Glutamatergic neuron (in vitro differentiated cells): ENCODE measurements around the gene NABP2. TPM values are rescaled to one million over a fixed set of nuclear protein-coding genes. Genes with fewer than 3 reads are reported as not detected.
A peak's percentile ranks its signal among the peaks of the same experiment; 100 is the strongest.

Experiments used
- DNase-seq: peaks from one replicate; pipeline ENCODE4 v3.0.0; 2022
- H3K27ac Mint-ChIP-seq: one replicate; pipeline ENCODE4 v1.8.0; 2020; ENCODE audit warnings: mild to moderate bottlenecking, mixed read lengths, inconsistent platforms; ENCODE audit not compliant: unreplicated experiment
- H3K27me3 Mint-ChIP-seq: one replicate; pipeline ENCODE4 v1.8.0; 2020; ENCODE audit warnings: mild to moderate bottlenecking, moderate library complexity, mixed read lengths, inconsistent platforms; ENCODE audit not compliant: unreplicated experiment
- H3K36me3 Mint-ChIP-seq: one replicate; pipeline ENCODE4 v1.8.0; 2020; ENCODE audit warnings: mild to moderate bottlenecking, mixed read lengths, inconsistent platforms; ENCODE audit not compliant: unreplicated experiment
- H3K4me1 Mint-ChIP-seq: one replicate; pipeline ENCODE4 v1.8.0; 2020; ENCODE audit warnings: mild to moderate bottlenecking, low read depth, mixed read lengths, inconsistent platforms; ENCODE audit not compliant: unreplicated experiment
- H3K4me3 Mint-ChIP-seq: one replicate; pipeline ENCODE4 v1.8.0; 2020; ENCODE audit warnings: mild to moderate bottlenecking, mixed read lengths, inconsistent platforms; ENCODE audit not compliant: unreplicated experiment
- H3K9me3 Mint-ChIP-seq: one replicate; pipeline ENCODE4 v1.8.0; 2020; ENCODE audit warnings: mild to moderate bottlenecking, moderate library complexity, mixed read lengths, inconsistent platforms; ENCODE audit not compliant: unreplicated experiment
- total RNA-seq: library from RNA; stranded (reverse); fragmentation: NEBNext Ultra II Directional; extraction: Animal tissue kit (Norgen Biotek cat#: 25700); gene quantifications from one replicate; pipeline ENCODE4 v1.2.1, GENCODE V29; 2021; ENCODE audit not compliant: unreplicated experiment
- TF ChIP-seq, protein P1 (sequence below): fragments of 200-600 bp; sonication (generic); IDR thresholded peaks from one replicate; pipeline ENCODE4 v1.5.0; 2021; ENCODE audit not compliant: partially characterized antibody, unreplicated experiment

The NABP2 gene
- total RNA-seq, 1 donor from 2014 or later: 42.6 TPM

DNA sequence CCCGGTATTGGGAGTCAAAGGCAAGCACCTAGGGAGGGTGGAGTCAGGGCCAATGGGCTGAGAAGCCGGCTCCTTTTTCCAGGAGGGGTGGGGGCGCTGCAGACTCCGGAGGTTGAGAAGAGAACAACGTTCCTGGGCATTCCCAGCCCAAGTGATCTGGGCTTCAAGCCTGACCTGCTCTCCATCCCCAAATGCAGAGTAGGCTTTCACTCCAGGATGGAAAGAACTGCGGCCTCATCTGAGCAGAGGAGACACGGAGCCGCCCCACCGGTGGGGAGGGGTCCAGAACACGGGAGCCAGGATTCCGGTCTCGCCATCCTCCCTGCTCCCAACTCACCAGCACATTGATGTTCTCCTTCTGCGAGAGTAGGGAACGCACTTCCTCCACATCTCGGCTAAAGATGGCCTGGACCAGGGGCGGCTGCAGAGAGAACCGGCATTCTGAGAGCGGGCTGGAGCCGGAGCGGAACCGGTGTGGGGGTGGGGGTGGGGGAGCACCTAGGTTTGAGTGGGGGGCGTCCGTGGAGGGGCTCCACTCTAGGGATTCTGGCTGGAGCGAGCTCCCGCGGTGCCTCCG is 33.4 kb downstream of the NABP2 start:
- DNase-seq: peak; percentile 65
- Mint-ChIP-seq H3K9me3 (peaks cover 2% of the 10 kb centered on the region), H3K4me3 (peak overlapping the region; percentile 92), H3K36me3 (no peaks in the 10 kb centered on the region), H3K27me3 (peaks cover 2% of the 10 kb centered on the region), H3K4me1 (peaks cover 5% of the 10 kb centered on the region), H3K27ac (peak overlapping the region; percentile 79)
- TF ChIP-seq, protein P1, sequence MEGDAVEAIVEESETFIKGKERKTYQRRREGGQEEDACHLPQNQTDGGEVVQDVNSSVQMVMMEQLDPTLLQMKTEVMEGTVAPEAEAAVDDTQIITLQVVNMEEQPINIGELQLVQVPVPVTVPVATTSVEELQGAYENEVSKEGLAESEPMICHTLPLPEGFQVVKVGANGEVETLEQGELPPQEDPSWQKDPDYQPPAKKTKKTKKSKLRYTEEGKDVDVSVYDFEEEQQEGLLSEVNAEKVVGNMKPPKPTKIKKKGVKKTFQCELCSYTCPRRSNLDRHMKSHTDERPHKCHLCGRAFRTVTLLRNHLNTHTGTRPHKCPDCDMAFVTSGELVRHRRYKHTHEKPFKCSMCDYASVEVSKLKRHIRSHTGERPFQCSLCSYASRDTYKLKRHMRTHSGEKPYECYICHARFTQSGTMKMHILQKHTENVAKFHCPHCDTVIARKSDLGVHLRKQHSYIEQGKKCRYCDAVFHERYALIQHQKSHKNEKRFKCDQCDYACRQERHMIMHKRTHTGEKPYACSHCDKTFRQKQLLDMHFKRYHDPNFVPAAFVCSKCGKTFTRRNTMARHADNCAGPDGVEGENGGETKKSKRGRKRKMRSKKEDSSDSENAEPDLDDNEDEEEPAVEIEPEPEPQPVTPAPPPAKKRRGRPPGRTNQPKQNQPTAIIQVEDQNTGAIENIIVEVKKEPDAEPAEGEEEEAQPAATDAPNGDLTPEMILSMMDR: no peak

DNA sequence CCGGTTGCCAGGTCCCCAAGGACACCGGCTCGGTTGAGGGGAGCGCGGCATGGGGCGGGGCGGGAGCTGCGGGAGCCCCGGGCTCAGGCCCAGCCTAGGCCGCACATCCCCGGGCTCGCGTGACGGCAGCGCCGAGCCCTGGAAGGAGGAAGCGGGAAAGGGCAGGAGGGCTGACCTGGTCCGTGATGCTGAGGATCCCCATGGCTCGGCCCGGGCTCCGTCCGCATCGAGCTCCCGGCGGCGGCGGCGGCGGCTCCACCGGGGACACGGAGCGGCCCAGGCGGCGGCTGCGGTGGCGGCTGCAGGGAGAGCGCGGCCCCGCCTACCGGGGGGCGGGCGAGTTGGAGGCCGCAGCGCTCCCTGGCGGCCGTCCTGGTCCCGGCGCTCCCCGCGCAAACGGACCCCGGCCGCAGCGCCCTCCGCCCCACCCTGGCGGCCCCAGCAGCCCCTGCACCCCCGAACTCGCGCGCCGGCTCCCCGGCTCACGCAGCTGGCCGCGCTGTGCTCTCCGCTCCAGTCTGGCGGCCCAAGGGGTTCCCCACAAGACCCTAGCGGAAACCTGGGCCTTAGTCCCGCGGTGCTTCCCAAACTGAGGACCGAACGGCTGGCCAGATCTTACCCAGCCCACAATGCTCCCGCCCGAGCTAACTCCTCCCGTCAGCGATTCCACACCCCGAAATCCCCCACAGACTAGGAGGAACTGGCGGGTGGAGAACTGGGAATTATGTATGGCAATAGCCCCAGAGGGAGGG is 34.1 kb downstream of the NABP2 start, which contains the start of gene ANKRD52:
ANKRD52 (minus strand) TSS at position 317 of the 752 bp plus-strand sequence; CDS start at position 202, 115 bp downstream.
- H3K36me3 Mint-ChIP-seq: no peaks in the 10 kb centered on the region
- TF ChIP-seq, protein P1: peak; percentile 74
- H3K4me1 Mint-ChIP-seq: peaks cover 5% of the 10 kb centered on the region
- peak within 1 kb of the TSS; percentile 93 for H3K27ac Mint-ChIP-seq
- peaks cover 2% of the 10 kb centered on the region for H3K27me3 Mint-ChIP-seq
- H3K4me3 Mint-ChIP-seq: peak within 1 kb of the TSS; percentile 95
- peaks cover 2% of the 10 kb centered on the region for H3K9me3 Mint-ChIP-seq
- peak; percentile 83 for DNase-seq

GRCh38 chr12:56258820-56259183 is 34.7 kb downstream of the NABP2 start:
- Mint-ChIP-seq H3K27ac (peak overlapping the region; percentile 93), H3K36me3 (no peaks in the 10 kb centered on the region), H3K27me3 (peaks cover 2% of the 10 kb centered on the region), H3K9me3 (peaks cover 2% of the 10 kb centered on the region), H3K4me1 (peaks cover 5% of the 10 kb centered on the region), H3K4me3 (peak overlapping the region; percentile 95)
- DNase-seq: no peak
- TF ChIP-seq, protein P1: no peak

DNA sequence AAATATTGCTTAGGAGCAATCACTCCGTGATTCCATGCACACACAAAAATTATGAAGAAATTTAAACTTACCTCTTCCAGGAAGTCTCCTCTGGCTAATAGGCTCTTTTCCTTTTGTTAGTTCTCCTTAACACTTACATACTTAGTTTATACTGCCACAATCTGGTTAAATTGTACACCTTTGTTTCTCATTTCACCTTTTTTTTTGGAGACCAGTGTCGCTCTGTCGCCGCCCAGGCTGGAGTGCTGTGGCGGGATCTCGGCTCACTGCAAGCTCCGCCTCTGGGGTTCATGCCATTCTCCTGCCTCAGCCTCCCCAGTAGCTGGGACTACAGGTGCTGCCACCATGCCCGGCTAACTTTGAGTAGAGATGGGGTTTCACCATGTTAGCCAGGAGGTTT is 36.2 kb downstream of the NABP2 start:
- no peaks in the 10 kb centered on the region for H3K36me3 Mint-ChIP-seq
- DNase-seq: no peak
- H3K4me3 Mint-ChIP-seq: no peak overlapping the region
- peaks cover 2% of the 10 kb centered on the region for H3K9me3 Mint-ChIP-seq
- peaks cover 5% of the 10 kb centered on the region for H3K4me1 Mint-ChIP-seq
- H3K27me3 Mint-ChIP-seq: peaks cover 2% of the 10 kb centered on the region
- H3K27ac Mint-ChIP-seq: no peak overlapping the region
- TF ChIP-seq, protein P1: no peak

GRCh38 chr12:56260921-56261320 is 36.8 kb downstream of the NABP2 start:
- H3K27me3 Mint-ChIP-seq: peaks cover 2% of the 10 kb centered on the region

More at GRCh38 chr12:56260921-56261320, 36.8 kb downstream of the NABP2 start:
- DNase-seq: no peak
- Mint-ChIP-seq H3K9me3 (peaks cover 2% of the 10 kb centered on the region), H3K27ac (peak overlapping the region; percentile 4), H3K36me3 (no peaks in the 10 kb centered on the region), H3K4me3 (no peak overlapping the region), H3K4me1 (peaks cover 5% of the 10 kb centered on the region)
- TF ChIP-seq, protein P1: no peak
